Measurements from ENCODE around the gene SGCB. TPM values are rescaled to one million over a fixed set of nuclear protein-coding genes. Genes with fewer than 3 reads are reported as not detected.

The SGCB gene
- total RNA-seq, 4 donors from 2014 or later, result 5.6 to 9.0 (median 6.8) TPM

DNA sequence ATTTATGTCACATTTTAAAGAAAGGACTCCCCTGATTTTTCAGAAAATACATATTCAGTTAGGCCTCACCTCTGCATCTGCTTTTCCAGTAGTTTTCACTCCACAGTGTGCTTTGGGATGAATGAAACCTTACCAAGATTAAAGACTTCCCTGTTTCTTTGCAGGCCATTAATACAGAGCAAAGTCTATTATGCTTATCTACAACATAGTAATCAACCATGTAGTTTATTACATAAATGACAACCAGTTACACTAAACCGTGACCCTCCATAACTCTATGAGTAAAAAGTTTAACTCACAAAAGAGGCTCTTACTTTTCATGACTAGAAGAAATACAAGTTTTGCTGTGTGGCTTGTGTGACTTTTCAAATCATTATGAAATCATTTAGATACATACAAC, 20.3 kb downstream of the SGCB start:
- TF ChIP-seq, protein P1, sequence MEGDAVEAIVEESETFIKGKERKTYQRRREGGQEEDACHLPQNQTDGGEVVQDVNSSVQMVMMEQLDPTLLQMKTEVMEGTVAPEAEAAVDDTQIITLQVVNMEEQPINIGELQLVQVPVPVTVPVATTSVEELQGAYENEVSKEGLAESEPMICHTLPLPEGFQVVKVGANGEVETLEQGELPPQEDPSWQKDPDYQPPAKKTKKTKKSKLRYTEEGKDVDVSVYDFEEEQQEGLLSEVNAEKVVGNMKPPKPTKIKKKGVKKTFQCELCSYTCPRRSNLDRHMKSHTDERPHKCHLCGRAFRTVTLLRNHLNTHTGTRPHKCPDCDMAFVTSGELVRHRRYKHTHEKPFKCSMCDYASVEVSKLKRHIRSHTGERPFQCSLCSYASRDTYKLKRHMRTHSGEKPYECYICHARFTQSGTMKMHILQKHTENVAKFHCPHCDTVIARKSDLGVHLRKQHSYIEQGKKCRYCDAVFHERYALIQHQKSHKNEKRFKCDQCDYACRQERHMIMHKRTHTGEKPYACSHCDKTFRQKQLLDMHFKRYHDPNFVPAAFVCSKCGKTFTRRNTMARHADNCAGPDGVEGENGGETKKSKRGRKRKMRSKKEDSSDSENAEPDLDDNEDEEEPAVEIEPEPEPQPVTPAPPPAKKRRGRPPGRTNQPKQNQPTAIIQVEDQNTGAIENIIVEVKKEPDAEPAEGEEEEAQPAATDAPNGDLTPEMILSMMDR (IDR thresholded peaks at IDR 0.05), result no peak
- no peak for TF ChIP-seq POLR2A (IDR thresholded peaks at IDR 0.05)
- 44 to 98% methylated on average over 1 of the region's 1 CpG for WGBS, 2 donors
- H3K4me3 ChIP-seq (ENCODE audit: low read depth, poor library complexity, severe bottlenecking), result no peak overlapping the region
- DNase-seq (ENCODE audit: low spot score in 2 of 2), result no peak
- intact Hi-C loops (cut with DNase I; ENCODE audit: low total_unique reads), result no loop called here

DNA sequence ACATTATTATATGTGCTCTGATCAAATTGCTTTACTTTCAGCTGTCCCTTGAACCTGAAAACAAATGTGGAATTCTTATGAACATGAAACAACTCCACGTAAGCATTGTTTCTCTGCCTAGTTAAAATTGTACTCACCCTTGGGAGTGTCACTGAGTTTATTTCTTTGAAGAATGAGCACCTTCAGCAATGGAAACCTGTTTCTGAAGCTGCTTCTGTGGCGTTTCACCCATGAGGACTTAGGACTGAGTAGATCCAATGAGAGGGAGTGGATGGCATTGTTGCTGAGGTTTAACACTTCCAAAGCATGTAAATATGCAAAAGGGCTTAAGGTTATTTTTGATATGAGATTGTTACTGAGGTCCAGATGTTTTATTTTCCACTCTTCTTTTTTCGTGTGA, 21.1 kb downstream of the SGCB start:
- WGBS, 2 donors, result 83 to 84% methylated on average over 3 of the region's 3 CpGs
- TF ChIP-seq, protein P1 (IDR thresholded peaks at IDR 0.05), result no peak
- TF ChIP-seq POLR2A (IDR thresholded peaks at IDR 0.05), result no peak
- DNase-seq (ENCODE audit: low spot score in 2 of 2), result no peak

DNA sequence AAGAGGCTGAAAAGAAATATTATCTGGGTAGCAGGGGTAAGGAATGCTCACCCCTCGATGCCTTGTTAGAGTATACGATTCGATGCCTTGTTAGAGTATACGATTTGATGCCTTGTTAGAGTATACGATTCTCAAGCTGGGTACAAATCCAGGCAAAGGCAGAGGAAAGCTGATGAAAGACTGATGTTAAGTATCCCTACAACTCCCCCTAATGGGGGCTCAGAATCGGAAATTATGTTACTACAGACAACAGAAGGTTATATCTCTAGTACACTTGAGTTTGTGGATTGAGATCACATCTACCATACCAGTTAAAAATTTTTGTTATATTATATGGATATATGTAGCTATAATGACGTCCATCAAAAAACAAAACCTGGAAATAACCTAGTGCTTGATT, 22.7 kb downstream of the SGCB start:
- intact Hi-C loops (cut with DNase I; ENCODE audit: low total_unique reads), result no loop called here
- no peak overlapping the region for H3K4me3 ChIP-seq (ENCODE audit: low read depth, poor library complexity, severe bottlenecking)
- DNase-seq (ENCODE audit: low spot score in 2 of 2), result no peak
- no peak for TF ChIP-seq POLR2A (IDR thresholded peaks at IDR 0.05)
- TF ChIP-seq, protein P1 (IDR thresholded peaks at IDR 0.05), result no peak
- WGBS, 2 donors, result 75 to 82% methylated on average over 7 of the region's 7 CpGs

More for the DNA sequence above, 21.1 kb downstream of the SGCB start:
- intact Hi-C loops (cut with DNase I; ENCODE audit: low total_unique reads), result no loop called here
- no peak overlapping the region for H3K4me3 ChIP-seq (ENCODE audit: low read depth, poor library complexity, severe bottlenecking)

DNA sequence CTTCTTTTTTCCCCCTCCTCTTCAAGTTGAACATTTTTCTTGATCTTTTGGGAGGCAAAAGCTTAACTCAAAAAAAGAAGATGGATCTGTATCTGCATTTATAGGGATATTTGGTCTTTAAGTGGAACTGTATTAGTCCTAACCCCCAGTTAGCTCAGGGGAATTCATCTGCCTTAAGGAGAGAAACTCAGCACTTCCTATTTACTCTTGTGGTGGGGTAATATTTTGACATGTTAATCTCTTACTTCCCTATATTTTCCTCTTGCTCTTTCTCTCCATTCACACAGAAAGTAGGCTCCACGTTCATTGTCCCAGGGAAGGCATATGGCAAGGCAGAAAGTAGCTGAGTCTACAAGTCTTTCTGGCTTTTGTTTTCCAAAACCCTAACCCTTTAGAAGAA, 23.2 kb downstream of the SGCB start:
- DNase-seq (ENCODE audit: low spot score in 2 of 2), result no peak
- H3K4me3 ChIP-seq (ENCODE audit: low read depth, poor library complexity, severe bottlenecking), result no peak overlapping the region
- no peak for TF ChIP-seq POLR2A (IDR thresholded peaks at IDR 0.05)
- intact Hi-C loops (cut with DNase I; ENCODE audit: low total_unique reads), result no loop called here
- 53 to 85% methylated on average over 1 of the region's 1 CpG for WGBS, 2 donors

DNA sequence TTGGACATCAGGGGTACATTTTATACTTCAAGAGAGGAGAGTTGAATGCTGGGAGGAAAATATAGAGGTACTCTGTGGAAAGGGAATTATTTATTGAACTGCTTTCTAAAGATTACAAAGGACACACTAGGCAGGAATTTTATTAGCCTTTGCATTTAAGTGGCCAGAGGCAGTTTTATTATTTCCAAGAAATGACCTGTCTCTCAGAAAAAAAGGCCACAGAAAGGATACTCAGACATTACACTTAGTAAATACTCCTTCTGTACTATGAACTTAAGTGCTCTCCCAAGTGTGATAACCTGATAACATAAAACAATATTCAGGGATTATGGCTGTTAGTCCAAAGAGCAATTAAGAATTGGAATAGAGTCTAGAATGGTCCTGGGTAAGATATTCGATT, 25.4 kb downstream of the SGCB start:
- intact Hi-C loops (cut with DNase I; ENCODE audit: low total_unique reads), result no loop called here
- H3K4me3 ChIP-seq (ENCODE audit: low read depth, poor library complexity, severe bottlenecking), result no peak overlapping the region
- DNase-seq (ENCODE audit: low spot score in 2 of 2), result no peak
- WGBS, 2 donors, result 95% methylated on average over 1 of the region's 1 CpG
- TF ChIP-seq, protein P1 (IDR thresholded peaks at IDR 0.05), result no peak
- no peak for TF ChIP-seq POLR2A (IDR thresholded peaks at IDR 0.05)

DNA sequence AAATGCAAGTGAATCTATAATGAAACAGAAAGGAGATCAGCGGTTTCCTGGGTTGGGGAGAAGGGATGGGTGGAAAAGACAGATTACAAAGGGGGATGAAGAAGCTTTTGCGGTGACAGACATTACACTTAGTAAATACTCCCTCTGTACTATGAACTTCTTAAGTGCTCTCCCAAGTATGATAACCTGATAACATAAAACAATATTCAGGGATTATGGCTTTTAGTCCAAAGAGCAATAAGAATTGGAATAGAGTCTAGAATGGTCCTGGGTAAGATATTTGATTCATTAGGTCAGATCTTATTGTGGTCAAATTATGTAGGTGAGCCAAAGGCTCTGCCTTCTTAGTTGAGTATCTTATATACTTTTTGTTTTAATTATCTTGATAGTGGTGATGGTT, 27.1 kb downstream of the SGCB start:
- intact Hi-C loops (cut with DNase I; ENCODE audit: low total_unique reads), result no loop called here
- WGBS, 2 donors, result 93 to 99% methylated on average over 2 of the region's 2 CpGs
- TF ChIP-seq POLR2A (IDR thresholded peaks at IDR 0.05), result no peak
- TF ChIP-seq, protein P1 (IDR thresholded peaks at IDR 0.05), result no peak
- H3K4me3 ChIP-seq (ENCODE audit: low read depth, poor library complexity, severe bottlenecking), result no peak overlapping the region
- no peak for DNase-seq (ENCODE audit: low spot score in 2 of 2)
